ENCODE results near the gene IGFBPL1. TPM values are rescaled to one million over a fixed set of nuclear protein-coding genes. Genes with fewer than 3 reads are reported as not detected.
"Not testable (repeated sequence)": the region's sequence is repeated elsewhere in the genome, so short reads cannot be mapped to it uniquely, and the experiment has no call there.

The IGFBPL1 gene
- total and polyA plus RNA-seq, 2 donors, result 0.55 to 6.0 TPM

DNA sequence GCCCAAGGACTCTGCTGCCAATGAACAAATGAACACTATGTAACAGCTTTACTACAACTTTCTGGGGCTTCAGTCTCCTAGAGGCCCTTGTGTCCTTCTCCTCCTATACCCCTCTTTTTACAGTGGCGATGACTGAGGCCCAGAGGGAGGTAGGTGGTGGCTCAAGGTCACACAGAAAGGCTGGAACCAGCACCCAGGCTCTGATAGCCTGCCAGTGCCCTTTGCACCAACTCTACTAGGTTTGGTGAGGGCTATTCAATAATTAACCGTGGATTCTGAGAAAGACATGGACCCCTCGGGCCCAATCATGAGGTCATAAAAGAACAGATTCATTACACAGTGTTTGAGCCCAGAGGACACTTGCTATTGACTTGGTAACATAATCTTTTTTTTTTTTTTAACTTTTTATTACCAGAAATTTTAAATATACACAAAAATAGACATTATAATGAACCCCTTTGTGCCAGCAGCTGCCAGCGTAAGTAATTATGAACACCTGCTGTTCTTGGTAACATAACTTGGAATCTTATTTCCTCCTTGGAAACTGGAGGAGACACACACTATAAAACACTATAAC is 37.8 kb downstream of the IGFBPL1 start:
- DNase-seq (ENCODE audit: low read depth in 6 of 9, low spot score in 9 of 9), result no peak
- Histone ChIP-seq H3K27ac (ENCODE audit: low read depth in 1 of 2, low read length in 1 of 2) (no peak overlapping the region), H3K4me1 (ENCODE audit: control insufficient read depth in 2 of 2, insufficient read depth in 2 of 2, low read length in 2 of 2) (no peaks in the 10 kb centered on the region), H3K27me3 (ENCODE audit: control insufficient read depth in 2 of 2, insufficient read depth in 1 of 2, low read length in 1 of 2) (peaks cover 0 to 10% of the 10 kb centered on the region in 2 donors), H3K4me3 (ENCODE audit: low read length in 2 of 2) (no peak overlapping the region), H3K36me3 (ENCODE audit: control insufficient read depth in 2 of 2, insufficient read depth in 2 of 2, low read length in 1 of 2) (no peaks in the 10 kb centered on the region), H3K9me3 (ENCODE audit: control insufficient read depth in 2 of 2, insufficient read depth in 1 of 2, low read length in 1 of 2) (peaks cover 0 to 10% of the 10 kb centered on the region in 2 donors)
- 95% methylated on average over 4 of the region's 4 CpGs for WGBS

DNA sequence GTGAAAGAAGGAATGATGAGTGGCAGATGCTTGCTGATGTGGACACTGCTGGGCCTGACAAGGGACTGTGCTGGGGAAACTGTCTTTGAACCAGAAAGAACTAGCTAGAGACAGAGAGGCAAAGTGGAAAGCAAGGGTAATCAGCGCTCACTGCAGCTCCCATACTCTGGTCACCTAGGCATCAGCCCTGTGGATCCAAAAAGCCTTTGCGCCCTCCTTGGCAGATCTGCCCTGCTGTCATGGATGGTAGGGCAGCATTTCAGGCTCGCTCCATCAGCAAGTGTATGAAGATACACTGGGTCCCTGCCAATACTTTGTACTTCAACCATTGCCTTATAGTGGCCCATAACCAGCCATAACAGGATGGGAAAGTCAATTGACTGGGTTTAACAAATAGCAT is 38.4 kb downstream of the IGFBPL1 start:
- DNase-seq (ENCODE audit: low read depth in 6 of 9, low spot score in 9 of 9), result no peak
- Histone ChIP-seq H3K27ac (ENCODE audit: low read depth in 1 of 2, low read length in 1 of 2) (no peak overlapping the region), H3K36me3 (ENCODE audit: control insufficient read depth in 2 of 2, insufficient read depth in 2 of 2, low read length in 1 of 2) (no peaks in the 10 kb centered on the region), H3K9me3 (ENCODE audit: control insufficient read depth in 2 of 2, insufficient read depth in 1 of 2, low read length in 1 of 2) (peaks cover 0 to 10% of the 10 kb centered on the region in 2 donors), H3K4me3 (ENCODE audit: low read length in 2 of 2) (no peak overlapping the region), H3K4me1 (ENCODE audit: control insufficient read depth in 2 of 2, insufficient read depth in 2 of 2, low read length in 2 of 2) (no peaks in the 10 kb centered on the region), H3K27me3 (ENCODE audit: control insufficient read depth in 2 of 2, insufficient read depth in 1 of 2, low read length in 1 of 2) (peaks cover 0 to 5% of the 10 kb centered on the region in 2 donors)
- WGBS, result 97% methylated on average over 3 of the region's 3 CpGs

DNA sequence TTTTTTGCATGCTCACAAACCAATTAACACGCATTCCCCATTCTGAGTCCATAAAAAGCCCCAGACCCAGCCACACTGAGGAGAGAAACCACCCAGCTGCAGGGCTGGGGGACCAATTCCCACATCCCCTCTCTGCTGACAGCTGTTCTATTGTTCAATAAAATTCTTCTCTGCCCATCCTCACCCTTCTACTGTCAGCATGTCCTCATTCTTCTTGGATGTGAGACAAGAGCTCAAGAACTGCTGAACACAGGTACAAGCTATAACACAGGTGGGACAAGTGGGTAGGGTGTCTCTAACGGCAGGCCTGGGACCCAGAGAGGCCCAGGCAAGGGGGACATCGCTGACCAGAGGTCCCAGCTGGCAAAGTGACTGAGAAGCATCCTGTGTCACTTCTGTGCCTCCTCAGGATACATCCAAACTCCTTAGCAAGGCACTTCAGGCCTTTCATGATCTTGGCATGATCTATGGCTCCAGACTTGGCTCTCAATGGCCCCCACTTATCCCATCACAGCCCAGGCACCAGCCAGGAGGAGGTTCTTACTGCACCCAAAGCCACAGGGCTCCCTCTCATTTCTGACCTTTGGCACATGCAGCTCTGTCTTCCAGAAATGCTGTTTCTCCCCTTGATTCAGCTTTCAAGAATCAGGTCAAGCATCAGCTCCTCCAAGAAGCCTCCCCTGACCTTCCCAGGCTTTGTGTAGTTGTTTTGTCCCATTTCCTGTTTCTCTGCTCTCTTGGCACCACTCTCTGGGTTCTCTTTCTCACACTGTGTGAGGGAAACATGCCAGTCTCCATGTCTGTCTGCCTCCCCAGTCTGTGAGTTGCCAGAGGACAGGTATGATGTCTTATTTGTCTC is 39.0 kb downstream of the IGFBPL1 start:
- WGBS, result 86% methylated on average over 3 of the region's 3 CpGs
- Histone ChIP-seq H3K4me3 (ENCODE audit: low read length in 2 of 2) (no peak overlapping the region), H3K9me3 (ENCODE audit: control insufficient read depth in 2 of 2, insufficient read depth in 1 of 2, low read length in 1 of 2) (peaks cover 0 to 10% of the 10 kb centered on the region in 2 donors), H3K27ac (ENCODE audit: low read depth in 1 of 2, low read length in 1 of 2) (no peak overlapping the region), H3K27me3 (ENCODE audit: control insufficient read depth in 2 of 2, insufficient read depth in 1 of 2, low read length in 1 of 2) (no peaks in the 10 kb centered on the region), H3K36me3 (ENCODE audit: control insufficient read depth in 2 of 2, insufficient read depth in 2 of 2, low read length in 1 of 2) (no peaks in the 10 kb centered on the region), H3K4me1 (ENCODE audit: control insufficient read depth in 2 of 2, insufficient read depth in 2 of 2, low read length in 2 of 2) (no peaks in the 10 kb centered on the region)
- no peak for DNase-seq (ENCODE audit: low read depth in 6 of 9, low spot score in 9 of 9)

DNA sequence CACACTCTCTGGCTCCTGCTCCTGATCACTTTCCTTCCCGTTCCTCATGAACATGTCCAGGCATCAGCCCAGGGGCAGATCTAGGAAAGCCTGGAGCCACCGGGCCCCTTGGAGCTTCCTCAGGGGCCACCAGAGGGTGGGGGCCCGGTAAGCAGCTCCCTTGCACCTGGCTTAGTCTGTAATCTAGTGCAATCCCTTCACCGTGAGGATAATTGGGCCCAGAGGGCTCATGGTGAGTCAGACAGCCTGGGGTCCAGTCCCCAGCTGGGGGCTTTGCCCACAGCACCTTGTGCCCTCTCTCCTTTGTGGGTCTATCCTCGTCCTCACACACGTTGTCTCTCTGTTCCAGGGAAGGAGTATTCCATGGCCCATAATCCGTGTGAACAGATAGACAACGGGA is 42.1 kb downstream of the IGFBPL1 start:
- Histone ChIP-seq H3K9me3 (ENCODE audit: control insufficient read depth in 2 of 2, insufficient read depth in 1 of 2, low read length in 1 of 2) (peaks cover 0 to 10% of the 10 kb centered on the region in 2 donors), H3K36me3 (ENCODE audit: control insufficient read depth in 2 of 2, insufficient read depth in 2 of 2, low read length in 1 of 2) (no peaks in the 10 kb centered on the region), H3K27ac (ENCODE audit: low read depth in 1 of 2, low read length in 1 of 2) (no peak overlapping the region), H3K4me3 (ENCODE audit: low read length in 2 of 2) (no peak overlapping the region), H3K4me1 (ENCODE audit: control insufficient read depth in 2 of 2, insufficient read depth in 2 of 2, low read length in 2 of 2) (no peaks in the 10 kb centered on the region), H3K27me3 (ENCODE audit: control insufficient read depth in 2 of 2, insufficient read depth in 1 of 2, low read length in 1 of 2) (no peaks in the 10 kb centered on the region)
- no peak for DNase-seq (ENCODE audit: low read depth in 6 of 9, low spot score in 9 of 9)
- WGBS, result 96% methylated on average over 8 of the region's 8 CpGs

DNA sequence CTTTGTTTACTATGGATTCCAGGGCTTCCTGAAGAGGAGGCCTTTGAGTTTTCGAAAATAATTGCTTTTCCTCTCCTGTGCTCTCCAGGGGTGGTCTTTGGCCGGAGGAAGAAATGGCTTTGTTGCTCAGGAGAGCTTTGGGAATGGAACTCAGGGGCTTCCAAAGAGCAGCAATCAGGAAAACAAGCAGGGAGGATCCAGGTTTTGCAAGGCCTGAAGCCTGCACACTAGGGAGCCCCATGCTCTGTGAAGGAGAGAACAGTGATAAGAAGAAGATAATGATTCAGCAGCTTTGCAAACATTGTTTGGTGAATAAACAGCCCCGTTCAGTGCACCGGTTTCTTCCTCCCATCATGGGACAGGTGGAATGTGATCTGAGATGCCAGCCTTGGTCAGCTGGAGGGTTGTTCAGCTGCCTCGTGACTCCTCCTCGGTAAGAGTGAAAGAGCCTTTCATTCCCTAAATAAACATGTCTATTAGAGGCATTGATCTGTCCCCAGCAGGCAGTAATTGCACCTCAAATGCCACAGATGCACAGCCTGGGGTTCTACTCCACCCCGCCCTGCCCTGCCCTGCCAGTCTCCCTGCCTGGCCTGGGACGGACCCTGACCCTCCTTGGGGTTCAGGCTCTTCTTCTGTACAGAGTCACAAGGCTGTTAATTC is 43.3 kb downstream of the IGFBPL1 start:
- no peaks in the 10 kb centered on the region for H3K36me3 ChIP-seq (ENCODE audit: control insufficient read depth in 2 of 2, insufficient read depth in 2 of 2, low read length in 1 of 2)
- H3K4me3 ChIP-seq (ENCODE audit: low read length in 2 of 2), result no peak overlapping the region
- 90% methylated on average over 8 of the region's 8 CpGs for WGBS
- peaks cover 0 to 10% of the 10 kb centered on the region in 2 donors for H3K9me3 ChIP-seq (ENCODE audit: control insufficient read depth in 2 of 2, insufficient read depth in 1 of 2, low read length in 1 of 2)
- DNase-seq (ENCODE audit: low read depth in 6 of 9, low spot score in 9 of 9), result no peak
- no peak overlapping the region for H3K27ac ChIP-seq (ENCODE audit: low read depth in 1 of 2, low read length in 1 of 2)
- H3K27me3 ChIP-seq (ENCODE audit: control insufficient read depth in 2 of 2, insufficient read depth in 1 of 2, low read length in 1 of 2), result peaks cover 0 to 2% of the 10 kb centered on the region in 2 donors
- H3K4me1 ChIP-seq (ENCODE audit: control insufficient read depth in 2 of 2, insufficient read depth in 2 of 2, low read length in 2 of 2), result no peaks in the 10 kb centered on the region

DNA sequence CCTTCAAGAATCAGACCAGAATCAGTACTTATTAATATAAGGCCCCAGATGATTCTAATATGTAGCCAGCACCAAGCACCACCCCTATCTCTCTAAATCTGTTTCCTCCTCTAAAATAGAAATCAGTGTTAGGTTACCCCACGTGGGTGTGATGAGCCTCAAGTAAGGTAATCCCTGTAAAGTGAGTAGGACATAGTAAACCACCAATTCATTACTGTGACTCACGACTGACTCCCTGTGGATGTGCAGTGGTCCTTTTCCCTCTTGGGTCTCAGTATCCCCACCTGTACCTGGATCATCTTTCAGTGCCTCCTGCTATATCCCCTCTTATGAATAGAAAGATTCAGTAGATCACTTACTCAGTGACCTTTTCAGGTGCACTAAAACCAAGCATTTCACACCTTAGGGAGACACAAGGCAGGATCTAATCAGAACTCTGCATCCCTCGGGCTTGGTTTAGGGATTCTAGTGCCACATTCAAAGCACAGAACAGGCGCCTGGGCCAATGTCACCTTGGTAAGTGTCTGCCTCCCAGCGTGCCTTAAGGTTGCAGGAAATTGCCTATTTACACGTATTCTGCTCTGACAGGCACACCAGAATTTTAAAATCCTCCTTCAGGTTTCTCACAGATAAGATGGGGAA is 43.9 kb downstream of the IGFBPL1 start:
- DNase-seq (ENCODE audit: low read depth in 6 of 9, low spot score in 9 of 9), result no peak
- peaks cover 0 to 2% of the 10 kb centered on the region in 2 donors for H3K27me3 ChIP-seq (ENCODE audit: control insufficient read depth in 2 of 2, insufficient read depth in 1 of 2, low read length in 1 of 2)
- peaks cover 0 to 9% of the 10 kb centered on the region in 2 donors for H3K9me3 ChIP-seq (ENCODE audit: control insufficient read depth in 2 of 2, insufficient read depth in 1 of 2, low read length in 1 of 2)
- WGBS, result 94% methylated on average over 6 of the region's 6 CpGs
- H3K4me3 ChIP-seq (ENCODE audit: low read length in 2 of 2), result no peak overlapping the region
- H3K36me3 ChIP-seq (ENCODE audit: control insufficient read depth in 2 of 2, insufficient read depth in 2 of 2, low read length in 1 of 2), result no peaks in the 10 kb centered on the region
- H3K27ac ChIP-seq (ENCODE audit: low read depth in 1 of 2, low read length in 1 of 2), result no peak overlapping the region
- H3K4me1 ChIP-seq (ENCODE audit: control insufficient read depth in 2 of 2, insufficient read depth in 2 of 2, low read length in 2 of 2), result no peaks in the 10 kb centered on the region

DNA sequence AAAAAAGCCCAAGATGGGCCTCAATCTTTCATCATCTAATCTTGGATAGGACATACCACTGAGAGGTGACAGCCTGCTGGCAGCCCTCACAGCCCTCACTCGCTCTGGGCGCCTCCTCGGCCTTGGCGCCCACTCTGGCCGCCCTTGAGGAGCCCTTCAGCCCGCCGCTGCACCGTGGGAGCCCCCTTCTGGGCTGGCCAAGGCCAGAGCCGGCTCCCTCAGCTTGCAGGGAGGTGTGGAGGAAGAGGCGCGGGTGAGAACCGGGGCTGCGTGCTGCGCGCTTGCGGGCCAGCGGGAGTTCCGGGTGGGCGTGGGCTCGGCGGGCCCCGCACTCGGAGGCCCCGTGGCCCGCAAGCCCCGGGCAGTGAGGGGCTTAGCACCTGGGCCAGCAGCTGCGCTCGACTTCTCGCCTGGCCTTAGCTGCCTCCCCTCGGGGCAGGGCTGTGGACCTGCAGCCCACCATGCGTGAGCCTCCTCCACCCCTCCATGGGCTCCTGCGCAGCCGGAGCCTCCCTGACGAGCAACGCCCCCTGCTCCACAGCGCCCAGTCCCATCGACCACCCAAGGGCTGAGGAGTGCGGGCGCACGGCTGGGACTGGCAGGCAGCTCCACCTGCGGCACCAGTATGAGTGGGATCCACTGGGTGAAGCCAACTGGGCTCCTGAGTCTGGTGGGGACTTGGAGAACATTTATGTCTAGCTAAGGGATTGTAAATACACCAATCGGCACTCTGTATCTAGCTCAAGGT is 46.7 kb downstream of the IGFBPL1 start:
- not testable (repeated sequence) for H3K9me3 ChIP-seq (ENCODE audit: control insufficient read depth in 2 of 2, insufficient read depth in 1 of 2, low read length in 1 of 2); H3K36me3 ChIP-seq (ENCODE audit: control insufficient read depth in 2 of 2, insufficient read depth in 2 of 2, low read length in 1 of 2); H3K27ac ChIP-seq (ENCODE audit: low read depth in 1 of 2, low read length in 1 of 2); H3K4me3 ChIP-seq (ENCODE audit: low read length in 2 of 2); DNase-seq (ENCODE audit: low read depth in 6 of 9, low spot score in 9 of 9); H3K27me3 ChIP-seq (ENCODE audit: control insufficient read depth in 2 of 2, insufficient read depth in 1 of 2, low read length in 1 of 2); H3K4me1 ChIP-seq (ENCODE audit: control insufficient read depth in 2 of 2, insufficient read depth in 2 of 2, low read length in 2 of 2)
- WGBS, result 99% methylated on average over 42 of the region's 42 CpGs

DNA sequence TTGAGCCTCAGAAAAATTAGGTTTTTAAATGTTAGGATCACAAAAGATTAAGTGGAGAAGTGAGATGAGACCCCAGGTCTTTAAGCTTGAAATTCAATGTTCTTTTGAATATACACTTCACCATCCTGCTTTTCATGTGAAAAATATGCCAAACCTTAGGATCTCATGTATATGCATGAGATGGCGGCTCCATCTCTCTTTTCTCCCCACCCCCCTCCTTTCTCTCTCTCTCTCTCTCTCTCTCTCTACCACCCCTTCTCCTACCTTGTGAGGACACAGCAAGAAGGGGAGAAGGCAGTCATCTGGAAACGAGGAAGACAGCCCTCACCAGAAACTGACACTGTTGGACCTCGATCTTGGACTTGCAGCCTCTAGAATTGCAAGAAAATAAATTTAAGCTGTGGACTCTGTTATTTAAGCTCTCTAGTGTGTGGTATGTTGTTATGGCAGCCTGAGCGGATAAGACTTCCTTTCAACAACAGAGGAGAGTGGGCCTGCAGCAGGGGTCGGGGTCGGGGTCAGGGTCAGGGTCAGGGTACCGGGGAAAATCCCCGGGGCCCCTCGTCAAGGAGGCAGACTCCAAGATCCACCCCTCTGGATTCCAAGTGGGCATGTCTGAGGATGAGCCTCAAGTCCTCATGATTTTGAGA is 48.1 kb downstream of the IGFBPL1 start:
- H3K27ac ChIP-seq (ENCODE audit: low read depth in 1 of 2, low read length in 1 of 2), result no peak overlapping the region
- H3K27me3 ChIP-seq (ENCODE audit: control insufficient read depth in 2 of 2, insufficient read depth in 1 of 2, low read length in 1 of 2), result peaks cover 0 to 9% of the 10 kb centered on the region in 2 donors
- H3K4me1 ChIP-seq (ENCODE audit: control insufficient read depth in 2 of 2, insufficient read depth in 2 of 2, low read length in 2 of 2), result no peaks in the 10 kb centered on the region
- DNase-seq (ENCODE audit: low read depth in 6 of 9, low spot score in 9 of 9), result no peak
- no peak overlapping the region for H3K4me3 ChIP-seq (ENCODE audit: low read length in 2 of 2)
- no peaks in the 10 kb centered on the region for H3K9me3 ChIP-seq (ENCODE audit: control insufficient read depth in 2 of 2, insufficient read depth in 1 of 2, low read length in 1 of 2)
- H3K36me3 ChIP-seq (ENCODE audit: control insufficient read depth in 2 of 2, insufficient read depth in 2 of 2, low read length in 1 of 2), result no peaks in the 10 kb centered on the region
- WGBS, result 84% methylated on average over 9 of the region's 9 CpGs

Data from thymus (tissue), 11 donors.